ENCODE data around the gene SPIRE1. TPM values are rescaled to one million over a fixed set of nuclear protein-coding genes. Genes with fewer than 3 reads are reported as not detected.

The SPIRE1 gene
- total RNA-seq, 2 experiments from 2014 or later: 0.19 to 2.4 TPM

DNA sequence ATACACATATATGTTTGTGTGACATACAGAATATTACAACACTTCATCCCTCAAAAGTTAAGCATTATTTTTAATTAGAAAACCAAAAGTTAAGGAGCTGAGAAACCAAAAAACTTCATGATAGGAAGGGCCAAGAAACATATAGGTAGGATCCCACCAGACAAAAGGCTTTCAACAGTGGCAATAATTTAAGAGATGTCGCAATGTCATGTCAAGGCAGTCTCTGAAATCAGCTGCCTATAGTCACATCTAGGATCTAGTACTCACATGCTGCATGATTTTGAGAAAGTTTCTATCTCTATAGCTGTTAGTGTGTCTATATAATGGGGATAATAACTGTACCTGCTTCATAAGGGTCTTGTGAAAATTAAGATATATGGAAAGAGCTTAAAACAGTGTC is 72.7 kb downstream of the SPIRE1 start:
- no peaks in the 10 kb centered on the region for H4K20me1 ChIP-seq (ENCODE audit: insufficient read depth, low read length)
- no peak overlapping the region for H3K4me2 ChIP-seq (ENCODE audit: low read length)
- intact Hi-C loops (cut with micrococcal nuclease; ENCODE audit: unreplicated experiment): no loop called here
- BruUV-seq (replicated peaks): no TSS peak
- TF ChIP-seq, protein P1, sequence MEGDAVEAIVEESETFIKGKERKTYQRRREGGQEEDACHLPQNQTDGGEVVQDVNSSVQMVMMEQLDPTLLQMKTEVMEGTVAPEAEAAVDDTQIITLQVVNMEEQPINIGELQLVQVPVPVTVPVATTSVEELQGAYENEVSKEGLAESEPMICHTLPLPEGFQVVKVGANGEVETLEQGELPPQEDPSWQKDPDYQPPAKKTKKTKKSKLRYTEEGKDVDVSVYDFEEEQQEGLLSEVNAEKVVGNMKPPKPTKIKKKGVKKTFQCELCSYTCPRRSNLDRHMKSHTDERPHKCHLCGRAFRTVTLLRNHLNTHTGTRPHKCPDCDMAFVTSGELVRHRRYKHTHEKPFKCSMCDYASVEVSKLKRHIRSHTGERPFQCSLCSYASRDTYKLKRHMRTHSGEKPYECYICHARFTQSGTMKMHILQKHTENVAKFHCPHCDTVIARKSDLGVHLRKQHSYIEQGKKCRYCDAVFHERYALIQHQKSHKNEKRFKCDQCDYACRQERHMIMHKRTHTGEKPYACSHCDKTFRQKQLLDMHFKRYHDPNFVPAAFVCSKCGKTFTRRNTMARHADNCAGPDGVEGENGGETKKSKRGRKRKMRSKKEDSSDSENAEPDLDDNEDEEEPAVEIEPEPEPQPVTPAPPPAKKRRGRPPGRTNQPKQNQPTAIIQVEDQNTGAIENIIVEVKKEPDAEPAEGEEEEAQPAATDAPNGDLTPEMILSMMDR (conservative IDR thresholded peaks at IDR 0.05; ENCODE audit: low read length): no peak
- TF ChIP-seq EZH2phosphoT487 (IDR thresholded peaks at IDR 0.05; ENCODE audit: borderline replicate concordance, low read depth, low read length): no peak
- ChIA-PET POLR2A (interaction anchor here (0.6 to 1.2 kb wide), 2 partner anchors 10 to 134 kb away, joined by 3 read pairs; no protein-coding TSS in a partner anchor), CTCF (ENCODE audit: unreplicated experiment) (no interaction called here)
- no peaks in the 10 kb centered on the region for H3K36me3 ChIP-seq (ENCODE audit: insufficient read depth, low read length)
- H3K9me2 ChIP-seq (ENCODE audit: insufficient read depth, low read length): no peaks in the 10 kb centered on the region
- H3K27ac ChIP-seq (ENCODE audit: low read depth, low read length, poor library complexity, severe bottlenecking): no peak overlapping the region
- H3K4me3 ChIP-seq (ENCODE audit: low read depth, low read length, poor library complexity, severe bottlenecking): no peak overlapping the region
- H3K4me1 ChIP-seq (ENCODE audit: insufficient read depth, low read length, poor library complexity, severe bottlenecking): no peaks in the 10 kb centered on the region
- no peak overlapping the region for H2AFZ ChIP-seq (ENCODE audit: low read length)
- H3K79me2 ChIP-seq (ENCODE audit: insufficient read depth, low read depth, low read length): no peaks in the 10 kb centered on the region
- no peaks in the 10 kb centered on the region for H3K9me3 ChIP-seq (ENCODE audit: low read length)
- DNase-seq (ENCODE audit: low spot score): no peak

DNA sequence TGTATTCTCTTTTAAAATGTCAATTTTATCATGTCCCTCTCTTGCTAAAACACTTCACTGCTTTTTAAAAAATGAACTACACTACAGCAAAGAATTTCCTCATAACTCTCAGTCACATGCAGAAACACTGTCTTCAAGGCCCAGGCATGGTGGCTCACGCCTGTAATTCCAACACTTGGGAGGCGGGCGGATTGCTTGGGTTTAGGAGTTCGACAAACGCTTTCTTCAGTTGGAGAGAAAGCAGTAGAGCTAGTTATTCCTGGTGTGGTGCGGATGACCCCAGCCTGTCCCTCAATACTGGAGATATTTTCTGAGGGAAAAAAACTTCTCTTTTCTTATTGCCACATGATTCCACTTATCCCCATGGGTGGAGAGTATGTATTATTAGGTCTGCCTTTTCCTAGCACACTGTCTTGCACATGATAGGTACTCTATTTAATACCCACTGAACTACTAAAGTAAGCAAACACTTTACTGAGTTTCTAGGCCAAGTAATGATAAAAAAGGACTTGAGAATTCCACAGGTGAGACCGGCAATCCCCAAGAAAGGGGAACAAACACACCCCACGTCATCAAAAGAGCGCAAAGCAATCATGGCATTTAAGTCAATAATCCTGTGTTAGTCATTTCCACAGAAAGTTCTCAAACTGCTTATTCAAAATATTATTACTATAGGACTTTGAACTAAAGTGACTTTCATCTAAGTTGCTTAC is 77.1 kb downstream of the SPIRE1 start:
- no peaks in the 10 kb centered on the region for H4K20me1 ChIP-seq (ENCODE audit: insufficient read depth, low read length)
- BruUV-seq (replicated peaks): no TSS peak
- no peaks in the 10 kb centered on the region for H3K36me3 ChIP-seq (ENCODE audit: insufficient read depth, low read length)
- no peaks in the 10 kb centered on the region for H3K9me3 ChIP-seq (ENCODE audit: low read length)
- H3K9me2 ChIP-seq (ENCODE audit: insufficient read depth, low read length): no peaks in the 10 kb centered on the region
- no peak overlapping the region for H3K4me2 ChIP-seq (ENCODE audit: low read length)
- no peaks in the 10 kb centered on the region for H3K4me1 ChIP-seq (ENCODE audit: insufficient read depth, low read length, poor library complexity, severe bottlenecking)
- ChIA-PET CTCF (ENCODE audit: unreplicated experiment) (no interaction called here), POLR2A (no interaction called here)
- H2AFZ ChIP-seq (ENCODE audit: low read length): no peak overlapping the region
- no peak overlapping the region for H3K4me3 ChIP-seq (ENCODE audit: low read depth, low read length, poor library complexity, severe bottlenecking)
- no peaks in the 10 kb centered on the region for H3K79me2 ChIP-seq (ENCODE audit: insufficient read depth, low read depth, low read length)
- DNase-seq (ENCODE audit: low spot score): no peak
- TF ChIP-seq, protein P1 (conservative IDR thresholded peaks at IDR 0.05; ENCODE audit: low read length): no peak
- TF ChIP-seq EZH2phosphoT487 (IDR thresholded peaks at IDR 0.05; ENCODE audit: borderline replicate concordance, low read depth, low read length): no peak
- H3K27ac ChIP-seq (ENCODE audit: low read depth, low read length, poor library complexity, severe bottlenecking): no peak overlapping the region
- intact Hi-C loops (cut with micrococcal nuclease; ENCODE audit: unreplicated experiment): no loop called here

DNA sequence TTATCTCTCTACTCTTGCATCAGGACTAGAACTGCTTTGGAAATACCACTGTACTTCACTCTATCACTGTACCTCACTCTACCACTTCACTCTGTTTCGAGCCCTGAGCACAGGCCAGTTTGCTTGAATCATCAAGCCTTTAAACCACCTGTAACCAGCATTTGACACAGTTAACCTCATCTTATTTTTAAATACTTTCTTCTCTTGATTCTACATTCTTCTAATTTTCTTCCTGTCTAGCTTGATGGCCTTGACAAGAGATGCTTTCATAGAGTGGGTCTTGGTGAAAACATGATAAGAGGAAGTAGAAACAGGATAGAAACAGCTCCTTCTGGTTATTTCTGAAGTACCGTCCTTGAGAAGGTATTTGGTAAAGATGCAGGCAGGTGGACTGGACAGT is 78.1 kb downstream of the SPIRE1 start:
- no TSS peak for BruUV-seq (replicated peaks)
- H3K27ac ChIP-seq (ENCODE audit: low read depth, low read length, poor library complexity, severe bottlenecking): no peak overlapping the region
- no peaks in the 10 kb centered on the region for H3K36me3 ChIP-seq (ENCODE audit: insufficient read depth, low read length)
- H2AFZ ChIP-seq (ENCODE audit: low read length): no peak overlapping the region
- TF ChIP-seq, protein P1 (conservative IDR thresholded peaks at IDR 0.05; ENCODE audit: low read length): no peak
- no peak for TF ChIP-seq EZH2phosphoT487 (IDR thresholded peaks at IDR 0.05; ENCODE audit: borderline replicate concordance, low read depth, low read length)
- H3K79me2 ChIP-seq (ENCODE audit: insufficient read depth, low read depth, low read length): no peaks in the 10 kb centered on the region
- H3K4me1 ChIP-seq (ENCODE audit: insufficient read depth, low read length, poor library complexity, severe bottlenecking): no peaks in the 10 kb centered on the region
- H3K4me2 ChIP-seq (ENCODE audit: low read length): no peak overlapping the region
- no peak overlapping the region for H3K4me3 ChIP-seq (ENCODE audit: low read depth, low read length, poor library complexity, severe bottlenecking)
- intact Hi-C loops (cut with micrococcal nuclease; ENCODE audit: unreplicated experiment): no loop called here
- H3K9me3 ChIP-seq (ENCODE audit: low read length): no peaks in the 10 kb centered on the region
- H4K20me1 ChIP-seq (ENCODE audit: insufficient read depth, low read length): no peaks in the 10 kb centered on the region
- ChIA-PET CTCF (ENCODE audit: unreplicated experiment) (interaction anchor here (0.6 kb wide), 1 partner anchor 19 kb away, joined by 3 read pairs; no protein-coding TSS in a partner anchor), POLR2A (interaction anchor here (0.7 kb wide), 1 partner anchor 509 kb away, joined by 3 read pairs; no protein-coding TSS in a partner anchor)
- DNase-seq (ENCODE audit: low spot score): no peak
- H3K9me2 ChIP-seq (ENCODE audit: insufficient read depth, low read length): no peaks in the 10 kb centered on the region
